Measurements from ENCODE around the gene SPINT2. TPM values are rescaled to one million over a fixed set of nuclear protein-coding genes. Genes with fewer than 3 reads are reported as not detected.

Gene SPINT2
- total RNA-seq, 1 donor from 2014 or later: 6.8 TPM

DNA sequence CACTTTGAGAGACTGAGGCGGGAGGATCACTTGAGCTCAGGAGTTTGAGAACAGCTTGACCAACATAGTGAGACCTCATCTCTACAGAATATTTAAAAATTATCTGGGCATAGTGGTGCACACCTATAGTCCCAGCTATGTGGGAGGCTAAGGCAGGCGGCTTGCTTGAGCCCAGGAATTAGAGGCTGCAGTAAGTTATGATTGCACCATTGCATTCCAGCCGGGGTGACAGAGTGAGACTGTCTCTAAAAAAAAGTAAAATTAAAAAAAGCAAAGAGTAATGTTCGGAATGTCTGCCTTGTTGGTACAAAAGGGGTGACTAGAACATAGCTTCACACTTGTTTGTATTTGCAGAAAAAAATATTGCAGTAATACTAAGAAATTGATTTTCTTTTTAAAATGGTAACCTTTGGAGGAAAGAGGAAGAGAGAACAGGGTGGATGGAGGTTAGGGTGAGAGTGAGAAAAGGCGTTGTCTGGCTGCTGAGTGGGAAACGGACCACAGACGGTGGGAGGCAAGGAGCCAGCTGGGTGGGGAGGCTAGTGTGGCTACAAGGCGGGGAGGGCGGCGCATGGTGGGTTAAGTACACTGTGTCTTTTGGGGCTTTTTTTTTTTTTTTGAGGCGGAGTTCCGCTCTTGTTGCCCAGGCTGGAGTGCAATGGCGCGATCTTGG, 18.4 kb upstream of the SPINT2 start:
- peaks cover 69% of the 10 kb centered on the region for H3K4me1 ChIP-seq
- H3K4me3 ChIP-seq: no peak overlapping the region
- intact Hi-C loops (cut with micrococcal nuclease): no loop called here
- no peaks in the 10 kb centered on the region for H3K9me3 ChIP-seq (replicated peaks)
- H3K27ac ChIP-seq (replicated peaks): peak overlapping the region; percentile 95
- no peaks in the 10 kb centered on the region for H3K36me3 ChIP-seq
- peak; percentile 45 for DNase-seq
- TF ChIP-seq, protein P1, sequence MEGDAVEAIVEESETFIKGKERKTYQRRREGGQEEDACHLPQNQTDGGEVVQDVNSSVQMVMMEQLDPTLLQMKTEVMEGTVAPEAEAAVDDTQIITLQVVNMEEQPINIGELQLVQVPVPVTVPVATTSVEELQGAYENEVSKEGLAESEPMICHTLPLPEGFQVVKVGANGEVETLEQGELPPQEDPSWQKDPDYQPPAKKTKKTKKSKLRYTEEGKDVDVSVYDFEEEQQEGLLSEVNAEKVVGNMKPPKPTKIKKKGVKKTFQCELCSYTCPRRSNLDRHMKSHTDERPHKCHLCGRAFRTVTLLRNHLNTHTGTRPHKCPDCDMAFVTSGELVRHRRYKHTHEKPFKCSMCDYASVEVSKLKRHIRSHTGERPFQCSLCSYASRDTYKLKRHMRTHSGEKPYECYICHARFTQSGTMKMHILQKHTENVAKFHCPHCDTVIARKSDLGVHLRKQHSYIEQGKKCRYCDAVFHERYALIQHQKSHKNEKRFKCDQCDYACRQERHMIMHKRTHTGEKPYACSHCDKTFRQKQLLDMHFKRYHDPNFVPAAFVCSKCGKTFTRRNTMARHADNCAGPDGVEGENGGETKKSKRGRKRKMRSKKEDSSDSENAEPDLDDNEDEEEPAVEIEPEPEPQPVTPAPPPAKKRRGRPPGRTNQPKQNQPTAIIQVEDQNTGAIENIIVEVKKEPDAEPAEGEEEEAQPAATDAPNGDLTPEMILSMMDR (IDR thresholded peaks at IDR 0.05; ENCODE audit: borderline replicate concordance): no peak
- no peaks in the 10 kb centered on the region for H3K27me3 ChIP-seq (ENCODE audit: low read depth)

DNA sequence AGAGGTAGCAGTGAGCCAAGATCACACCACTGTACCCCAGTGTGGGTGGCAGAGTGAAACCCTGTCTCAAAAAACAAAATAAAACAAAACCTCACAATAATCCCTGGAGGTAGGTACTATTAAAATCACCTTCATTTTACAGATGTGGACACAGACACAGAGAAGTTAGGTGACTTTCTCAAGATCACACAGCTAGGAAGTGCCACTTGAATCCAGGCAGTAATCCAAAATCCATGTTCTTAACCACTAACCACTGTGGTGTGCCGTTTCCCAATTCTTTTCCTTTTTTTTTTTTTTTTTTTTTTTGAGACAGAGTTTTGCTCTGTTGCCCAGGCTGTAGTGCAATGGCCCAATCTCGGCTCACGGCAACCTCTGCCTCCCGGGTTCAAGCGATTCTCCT, 17.2 kb upstream of the SPINT2 start:
- Histone ChIP-seq H3K9me3 (replicated peaks) (no peaks in the 10 kb centered on the region), H3K36me3 (no peaks in the 10 kb centered on the region), H3K27ac (replicated peaks) (peak overlapping the region; percentile 95), H3K4me3 (no peak overlapping the region), H3K27me3 (ENCODE audit: low read depth) (no peaks in the 10 kb centered on the region), H3K4me1 (peaks cover 80% of the 10 kb centered on the region)
- intact Hi-C loops (cut with micrococcal nuclease): no loop called here
- TF ChIP-seq, protein P1 (IDR thresholded peaks at IDR 0.05; ENCODE audit: borderline replicate concordance): no peak
- DNase-seq: no peak

DNA sequence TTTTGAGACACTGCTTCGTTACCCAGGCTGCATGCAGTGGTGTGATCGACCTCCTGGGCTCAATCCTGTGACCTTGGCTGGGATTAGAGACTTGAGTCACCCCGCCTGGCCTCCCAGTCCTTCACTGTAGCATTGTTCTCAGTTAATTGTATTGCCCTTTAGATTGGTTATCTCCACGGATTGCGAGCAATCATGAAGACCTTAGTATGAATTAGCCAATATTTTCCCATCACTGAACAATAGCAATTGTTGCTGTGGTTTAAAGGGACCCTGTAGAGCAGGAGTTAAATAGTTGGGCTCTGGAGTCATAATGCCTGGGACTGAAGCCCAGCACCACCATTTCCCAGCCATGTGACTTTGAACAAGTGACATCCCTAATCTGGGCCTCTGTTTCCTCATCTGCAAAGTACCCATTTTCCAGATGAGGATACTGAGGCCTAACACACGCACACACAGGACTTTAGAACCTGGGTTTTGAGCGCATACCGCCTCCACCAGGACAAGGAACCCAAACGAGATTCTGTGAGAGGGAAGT, 16.6 kb upstream of the SPINT2 start:
- H3K9me3 ChIP-seq (replicated peaks): no peaks in the 10 kb centered on the region
- TF ChIP-seq, protein P1 (IDR thresholded peaks at IDR 0.05; ENCODE audit: borderline replicate concordance): no peak
- H3K27me3 ChIP-seq (ENCODE audit: low read depth): no peaks in the 10 kb centered on the region
- intact Hi-C loops (cut with micrococcal nuclease): no loop called here
- H3K36me3 ChIP-seq: no peaks in the 10 kb centered on the region
- DNase-seq: no peak
- no peak overlapping the region for H3K4me3 ChIP-seq
- peak overlapping the region; percentile 95 for H3K27ac ChIP-seq (replicated peaks)
- H3K4me1 ChIP-seq: peaks cover 87% of the 10 kb centered on the region

DNA sequence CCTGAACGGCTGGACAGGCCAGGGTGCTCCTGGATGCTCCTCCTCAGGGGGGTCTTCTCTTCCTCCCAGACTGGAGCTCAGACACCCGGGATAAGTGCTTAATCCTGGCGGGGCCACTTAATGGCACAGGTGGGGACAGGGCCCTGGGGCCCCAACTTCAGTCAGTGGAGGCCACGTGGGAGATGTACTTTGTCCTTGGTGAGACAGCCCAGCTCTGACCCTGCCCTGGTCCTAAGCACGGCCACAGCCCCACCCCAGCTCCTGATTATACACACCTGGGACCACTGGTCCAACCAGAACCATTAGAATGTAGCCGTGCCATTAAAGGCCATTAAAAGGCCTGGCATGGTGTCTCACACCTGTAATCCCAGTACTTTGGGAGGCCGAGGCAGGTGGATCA, 16.0 kb upstream of the SPINT2 start:
- H3K9me3 ChIP-seq (replicated peaks): no peaks in the 10 kb centered on the region
- no peaks in the 10 kb centered on the region for H3K36me3 ChIP-seq
- H3K4me3 ChIP-seq: no peak overlapping the region
- intact Hi-C loops (cut with micrococcal nuclease): no loop called here
- no peaks in the 10 kb centered on the region for H3K27me3 ChIP-seq (ENCODE audit: low read depth)
- TF ChIP-seq, protein P1 (IDR thresholded peaks at IDR 0.05; ENCODE audit: borderline replicate concordance): no peak
- no peak for DNase-seq
- peak overlapping the region; percentile 95 for H3K27ac ChIP-seq (replicated peaks)
- H3K4me1 ChIP-seq: peaks cover 92% of the 10 kb centered on the region

DNA sequence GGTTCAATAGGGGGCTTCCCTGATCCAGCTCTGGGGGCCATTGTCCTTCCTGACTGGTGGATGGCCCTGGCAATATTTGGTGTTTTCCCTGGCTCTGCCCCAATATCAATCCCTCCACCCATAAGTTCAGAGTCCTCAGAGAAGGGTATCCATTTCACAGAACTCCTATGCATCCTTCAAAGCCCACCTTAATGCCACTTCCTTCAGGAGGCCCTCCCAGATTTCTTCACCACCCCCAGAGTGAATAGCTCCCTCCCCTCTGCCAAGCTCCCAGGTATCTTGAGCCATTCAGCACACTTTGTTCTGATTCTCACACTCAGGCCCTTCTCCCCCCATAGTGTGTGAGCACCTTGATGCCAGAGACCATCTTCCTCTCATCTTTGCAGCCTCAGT, 13.9 kb upstream of the SPINT2 start:
- Histone ChIP-seq H3K4me1 (peaks cover 92% of the 10 kb centered on the region), H3K9me3 (replicated peaks) (no peaks in the 10 kb centered on the region), H3K4me3 (peak overlapping the region; percentile 82), H3K36me3 (no peaks in the 10 kb centered on the region), H3K27ac (replicated peaks) (peak overlapping the region; percentile 95), H3K27me3 (ENCODE audit: low read depth) (no peaks in the 10 kb centered on the region)
- no peak for DNase-seq
- intact Hi-C loops (cut with micrococcal nuclease): no loop called here
- TF ChIP-seq, protein P1 (IDR thresholded peaks at IDR 0.05; ENCODE audit: borderline replicate concordance): no peak

Measured in left ventricle myocardium inferior (tissue), 1 donor.